ENCODE results near the gene CLPTM1.
"Not testable (repeated sequence)": the region's sequence is repeated elsewhere in the genome, so short reads cannot be mapped to it uniquely, and the experiment has no call there.

CLPTM1 gene

GRCh38 chr19:44993926-44994537 lies 38.9 kb downstream of the CLPTM1 start:
- Histone ChIP-seq H2AFZ (ENCODE audit: low read depth, low read length, severe bottlenecking) (no peak overlapping the region), H3K36me3 (ENCODE audit: low read length) (no peaks in the 10 kb centered on the region), H3K4me3 (ENCODE audit: insufficient read depth, low read length, poor library complexity, severe bottlenecking) (no peak overlapping the region), H3F3A (ENCODE audit: insufficient read depth) (peaks cover 9% of the 10 kb centered on the region), H3K27ac (ENCODE audit: low read depth, low read length) (peak overlapping the region; percentile 54), H3K79me2 (ENCODE audit: insufficient read depth, low read length) (no peaks in the 10 kb centered on the region), H3K9ac (ENCODE audit: low read length) (no peak overlapping the region), H4K20me1 (ENCODE audit: low read depth, low read length) (no peaks in the 10 kb centered on the region), H3K27me3 (ENCODE audit: low read length) (no peaks in the 10 kb centered on the region), H3K9me3 (ENCODE audit: insufficient read depth, low read length) (no peaks in the 10 kb centered on the region), H3K4me2 (ENCODE audit: low read depth, low read length, poor library complexity, severe bottlenecking) (no peak overlapping the region), H3K9me2 (replicated peaks; ENCODE audit: insufficient read depth, low read length) (no peaks in the 10 kb centered on the region)
- TF ChIP-seq CTCF (IDR thresholded peaks at IDR 0.05; ENCODE audit: insufficient read depth, low read length, poor library complexity, severe bottlenecking), result no peak

- Histone ChIP-seq H3K9me3 (ENCODE audit: insufficient read depth, low read length) (no peaks in the 10 kb centered on the region), H3K4me3 (ENCODE audit: insufficient read depth, low read length, poor library complexity, severe bottlenecking) (no peak overlapping the region), H3K9ac (ENCODE audit: low read length) (no peak overlapping the region), H3K27ac (ENCODE audit: low read depth, low read length) (peak overlapping the region; percentile 97), H4K20me1 (ENCODE audit: low read depth, low read length) (no peaks in the 10 kb centered on the region), H2AFZ (ENCODE audit: low read depth, low read length, severe bottlenecking) (no peak overlapping the region), H3F3A (ENCODE audit: insufficient read depth) (peaks cover 29% of the 10 kb centered on the region), H3K9me2 (replicated peaks; ENCODE audit: insufficient read depth, low read length) (no peaks in the 10 kb centered on the region), H3K36me3 (ENCODE audit: low read length) (no peaks in the 10 kb centered on the region), H3K27me3 (ENCODE audit: low read length) (no peaks in the 10 kb centered on the region), H3K79me2 (ENCODE audit: insufficient read depth, low read length) (peaks cover 9% of the 10 kb centered on the region), H3K4me2 (ENCODE audit: low read depth, low read length, poor library complexity, severe bottlenecking) (no peak overlapping the region)
- TF ChIP-seq EZH2phosphoT487 (conservative IDR thresholded peaks at IDR 0.05; ENCODE audit: low read length) (no peak), CTCF (IDR thresholded peaks at IDR 0.05; ENCODE audit: insufficient read depth, low read length, poor library complexity, severe bottlenecking) (no peak)
Measured at GRCh38 chr19:44998025-44998424, 42.8 kb downstream of the CLPTM1 start.

- not testable (repeated sequence) for H2AFZ ChIP-seq (ENCODE audit: low read depth, low read length, severe bottlenecking)
- H3F3A ChIP-seq (ENCODE audit: insufficient read depth), result peaks cover 29% of the 10 kb centered on the region
- H3K4me2 ChIP-seq (ENCODE audit: low read depth, low read length, poor library complexity, severe bottlenecking), result peak overlapping the region; percentile 70
Measured at GRCh38 chr19:44999131-44999925, 44.1 kb downstream of the CLPTM1 start.

GRCh38 chr19:45000665-45001064 lies 45.5 kb downstream of the CLPTM1 start:
- H3K9me2 ChIP-seq (replicated peaks; ENCODE audit: insufficient read depth, low read length); H2AFZ ChIP-seq (ENCODE audit: low read depth, low read length, severe bottlenecking); H3K36me3 ChIP-seq (ENCODE audit: low read length); H3K27me3 ChIP-seq (ENCODE audit: low read length); H4K20me1 ChIP-seq (ENCODE audit: low read depth, low read length); H3K9me3 ChIP-seq (ENCODE audit: insufficient read depth, low read length): not testable (repeated sequence)
- H3K27ac ChIP-seq (ENCODE audit: low read depth, low read length), result peak overlapping the region; percentile 97
- peak overlapping the region; percentile 98 for H3K9ac ChIP-seq (ENCODE audit: low read length)
- peaks cover 29% of the 10 kb centered on the region for H3F3A ChIP-seq (ENCODE audit: insufficient read depth)
- peak overlapping the region; percentile 37 for H3K4me3 ChIP-seq (ENCODE audit: insufficient read depth, low read length, poor library complexity, severe bottlenecking)
- H3K79me2 ChIP-seq (ENCODE audit: insufficient read depth, low read length), result peaks cover 15% of the 10 kb centered on the region
- H3K4me2 ChIP-seq (ENCODE audit: low read depth, low read length, poor library complexity, severe bottlenecking), result peak overlapping the region; percentile 70

More at GRCh38 chr19:44999131-44999925, 44.1 kb downstream of the CLPTM1 start:
- H3K36me3 ChIP-seq (ENCODE audit: low read length); H4K20me1 ChIP-seq (ENCODE audit: low read depth, low read length); H3K9me3 ChIP-seq (ENCODE audit: insufficient read depth, low read length); H3K27me3 ChIP-seq (ENCODE audit: low read length); H3K9me2 ChIP-seq (replicated peaks; ENCODE audit: insufficient read depth, low read length): not testable (repeated sequence)
- Histone ChIP-seq H3K9ac (ENCODE audit: low read length) (peak overlapping the region; percentile 43), H3K79me2 (ENCODE audit: insufficient read depth, low read length) (peaks cover 14% of the 10 kb centered on the region), H3K4me3 (ENCODE audit: insufficient read depth, low read length, poor library complexity, severe bottlenecking) (peak overlapping the region; percentile 19), H3K27ac (ENCODE audit: low read depth, low read length) (peak overlapping the region; percentile 97)

Measured in SU-DHL-6 (cell line).